GM18861 (cell line): ENCODE measurements around the gene TRIM61.

Source experiments
- ATAC-seq: cut with Tn5 transposase; IDR thresholded peaks from one replicate; pipeline ENCODE4 v1.9.1; 2021; ENCODE audit not compliant: unreplicated experiment

TRIM61 gene

GRCh38 chr4:164918956-164919355, 58.5 kb downstream of the TRIM61 start:
- no peak for ATAC-seq
